HepG2 (cell line): ENCODE results near the gene GRK5. TPM values are rescaled to one million over a fixed set of nuclear protein-coding genes. Genes with fewer than 3 reads are reported as not detected.

Experiments used
- CHD4 ChIP-seq: fragments of 200-600 bp; sonication (generic); IDR thresholded peaks from 2 replicates; pipeline ENCODE4 v1.7.0; 2017; ENCODE audit warnings: mild to moderate bottlenecking, low read length, borderline replicate concordance
- FOSL2 ChIP-seq: sonication (generic); formaldehyde crosslinking; IDR thresholded peaks from 2 replicates; pipeline ENCODE4 v1.4.0; 2020; ENCODE audit warnings: missing genetic modification reagents
- FOXJ3 ChIP-seq: sonication (generic); formaldehyde crosslinking; IDR thresholded peaks from 2 replicates; pipeline ENCODE4 v1.4.0; 2020; ENCODE audit warnings: missing genetic modification reagents, mild to moderate bottlenecking, borderline replicate concordance
- KDM1A ChIP-seq: IDR thresholded peaks from 2 replicates; pipeline ENCODE4 v1.6.1; 2016; ENCODE audit warnings: missing compliant biosample characterization
- KDM3A ChIP-seq: IDR thresholded peaks from 2 replicates; pipeline ENCODE4 v1.6.1; 2018; ENCODE audit warnings: low read depth, missing compliant biosample characterization
- KIAA2018 ChIP-seq: sonication (generic); formaldehyde crosslinking; IDR thresholded peaks from 2 replicates; pipeline ENCODE4 v1.5.0; 2020; ENCODE audit warnings: mild to moderate bottlenecking, missing genetic modification reagents, borderline replicate concordance
- MAFK ChIP-seq, 2 experiments: IDR thresholded peaks in 1 of 2; conservative IDR thresholded peaks in 1 of 2; 2 replicates each; pipeline ENCODE4 v1.6.1; 2011; ENCODE audit warnings: improper control_type of control experiment in 2 of 2, low read length in 2 of 2
- NONO ChIP-seq, 2 experiments: fragments of 450-650 bp in 1 of 2; sonication (generic) in 1 of 2; formaldehyde crosslinking in 1 of 2; IDR thresholded peaks in 1 of 2; conservative IDR thresholded peaks in 1 of 2; 2 replicates each; pipeline versions ENCODE4 v1.6.1 to v1.8.0; 2017 to 2022; ENCODE audit warnings: mild to moderate bottlenecking in 1 of 2, missing genetic modification reagents in 1 of 2, moderate library complexity in 1 of 2
- SMAD3 ChIP-seq: sonication (generic); formaldehyde crosslinking; IDR thresholded peaks from 2 replicates; pipeline ENCODE4 v1.4.0; 2020; ENCODE audit warnings: missing genetic modification reagents
- SP140L ChIP-seq: sonication (generic); formaldehyde crosslinking; IDR thresholded peaks from 2 replicates; pipeline ENCODE4 v1.4.0; 2020; ENCODE audit warnings: missing genetic modification reagents, borderline replicate concordance
- THAP11 ChIP-seq: IDR thresholded peaks from 2 replicates; pipeline ENCODE4 v1.6.1; 2016; ENCODE audit warnings: missing biosample characterization, missing genetic modification reagents
- TSC22D2 ChIP-seq: sonication (generic); formaldehyde crosslinking; IDR thresholded peaks from 2 replicates; pipeline ENCODE4 v1.5.1; 2020; ENCODE audit warnings: missing genetic modification reagents, mild to moderate bottlenecking, borderline replicate concordance
- ZKSCAN1 ChIP-seq: fragments of 150-350 bp; IDR thresholded peaks from 2 replicates; pipeline ENCODE4 v1.6.1; 2014; ENCODE audit warnings: low read length
- ZNF12 ChIP-seq: sonication (generic); formaldehyde crosslinking; IDR thresholded peaks from 2 replicates; pipeline ENCODE4 v1.5.0; 2020; ENCODE audit warnings: missing genetic modification reagents
- ZNF24 ChIP-seq: fragments of 450-650 bp; IDR thresholded peaks from 2 replicates; pipeline ENCODE4 v1.6.1; 2017; ENCODE audit warnings: antibody characterized with exemption, mild to moderate bottlenecking
- ZNF770 ChIP-seq: sonication (generic); formaldehyde crosslinking; IDR thresholded peaks from 2 replicates; pipeline ENCODE4 v1.5.0; 2020; ENCODE audit warnings: mild to moderate bottlenecking, missing genetic modification reagents
- ZNF788 ChIP-seq: sonication (generic); formaldehyde crosslinking; IDR thresholded peaks from 2 replicates; pipeline ENCODE4 v1.5.0; 2020; ENCODE audit warnings: mild to moderate bottlenecking, missing genetic modification reagents, borderline replicate concordance
- ZNF790 ChIP-seq: sonication (generic); formaldehyde crosslinking; IDR thresholded peaks from 2 replicates; pipeline ENCODE4 v1.8.0; 2022; ENCODE audit warnings: missing genetic modification reagents, mild to moderate bottlenecking, borderline replicate concordance
- ZNF850 ChIP-seq: sonication (generic); formaldehyde crosslinking; conservative IDR thresholded peaks from 2 replicates; pipeline ENCODE4 v1.9.0; 2021; ENCODE audit warnings: mild to moderate bottlenecking, missing genetic modification reagents
- ZSCAN29 ChIP-seq: sonication (generic); formaldehyde crosslinking; conservative IDR thresholded peaks from 2 replicates; pipeline ENCODE4 v1.4.0; 2020; ENCODE audit warnings: mild to moderate bottlenecking, missing genetic modification reagents
- polyA plus RNA-seq, 8 experiments: library from polyadenylated mRNA; depleted of rRNA in 3 of 8; stranded (reverse) in 7 of 8; unstranded in 1 of 8; fragments of >200 nt; fragmentation: Illumina TruSeq in 4 of 8; extraction: Trizol in 4 of 8; gene quantifications; 2 replicates each; pipeline versions ENCODE4 v1.2.1 to v1.2.3, GENCODE V29; 2011 to 2016; ENCODE audit warnings: low read depth in 4 of 8, missing spikeins in 1 of 8, mixed read lengths in 1 of 8; ENCODE audit not compliant: insufficient read depth in 1 of 8
- total RNA-seq, 5 experiments: library from RNA; depleted of rRNA; stranded (reverse); fragments of >200 nt; fragmentation: Illumina TruSeq; extraction: Trizol; gene quantifications; 2 replicates each; pipeline ENCODE4 v1.2.3, GENCODE V29; 2016; ENCODE audit warnings: low read depth in 1 of 5

Gene GRK5
- total and polyA plus RNA-seq, 2 of the 13 experiments (the other 11 are each of a cell fraction or from before 2014, with no cell fraction given): 10.4 to 12.6 TPM

- peak; percentile 43; the same call in 1 of the 2 replicates for TF ChIP-seq KIAA2018 (CRISPR knock-in tag)
- TF ChIP-seq TSC22D2 (CRISPR knock-in tag): no peak
- TF ChIP-seq SMAD3 (CRISPR knock-in tag): no peak
- TF ChIP-seq ZNF770: no peak
- no peak for TF ChIP-seq ZNF24
- no peak for TF ChIP-seq SP140L (CRISPR knock-in tag)
- no peak for TF ChIP-seq THAP11 (CRISPR knock-in tag)
- peak; percentile 78 for TF ChIP-seq ZKSCAN1
- TF ChIP-seq FOXJ3 (CRISPR knock-in tag): no peak
- peak; percentile 61; the same call in 1 of the 2 replicates for TF ChIP-seq ZNF788 (CRISPR knock-in tag)
- peak; percentile 98 for TF ChIP-seq FOSL2
- peak; percentile 98 for TF ChIP-seq KDM1A (CRISPR knock-in tag)
- no peak for TF ChIP-seq MAFK (conservative IDR thresholded peaks at IDR 0.05 in 1 of 2, IDR thresholded peaks at IDR 0.05 in 1 of 2; ENCODE audit: low read length in 2 of 2)
- TF ChIP-seq NONO (IDR thresholded peaks at IDR 0.05): no peak
- TF ChIP-seq NONO (CRISPR knock-in tag; conservative IDR thresholded peaks at IDR 0.05): peak; percentile 47; the same call in 1 of the 2 replicates
- TF ChIP-seq ZNF12 (CRISPR knock-in tag): 0 out of 2 replicates have a peak, but pooled peaks have one; percentile 2
- 0 out of 2 replicates have a peak, but pooled peaks have one; percentile 58 for TF ChIP-seq ZSCAN29 (CRISPR knock-in tag)
- no peak for TF ChIP-seq ZNF790 (CRISPR knock-in tag)
- TF ChIP-seq ZNF850 (CRISPR knock-in tag): no peak
- peak; percentile 95; the same call in 1 of the 2 replicates for TF ChIP-seq CHD4
- TF ChIP-seq KDM3A (CRISPR knock-in tag): no peak
These were observed 134.3 kb downstream of the GRK5 start (continued) for GRCh38 chr10:119341459-119342301.
